Stimulated activated naive CD8-positive, alpha-beta T cell treated with anti-CD3 and anti-CD28 coated beads, Interleukin-15, amount 100 ng/mL, for 72 hours (primary cell): ENCODE measurements around the gene SWT1.
A peak's percentile ranks its signal among the peaks of the same experiment; 100 is the strongest.

Source experiments
- ATAC-seq: fragments of 150-1000 bp; cut with Tn5 transposase; 2 replicates; pipeline ENCODE4 v1.10.0; 2021; ENCODE audit warnings: mild to moderate bottlenecking, moderate library complexity
- DNase-seq, 2 donors: peaks; one replicate each; pipeline ENCODE4 v3.0.0; 2021 to 2022
- H3K27ac Mint-ChIP-seq, 2 donors: one replicate each; pipeline ENCODE4 v1.8.0; 2022; ENCODE audit warnings: mild to moderate bottlenecking in 2 of 2, mixed read lengths in 2 of 2, moderate library complexity in 2 of 2
- H3K27me3 Mint-ChIP-seq: one replicate; pipeline ENCODE4 v1.8.0; 2022; ENCODE audit warnings: mixed read lengths
- H3K4me1 Mint-ChIP-seq: one replicate; pipeline ENCODE4 v1.8.0; 2022; ENCODE audit warnings: mild to moderate bottlenecking, mixed read lengths
- H3K4me3 Mint-ChIP-seq, 2 donors: one replicate each; pipeline ENCODE4 v1.8.0; 2022; ENCODE audit warnings: mild to moderate bottlenecking in 2 of 2, mixed read lengths in 2 of 2, moderate library complexity in 1 of 2
- H3K9me3 Mint-ChIP-seq, 2 donors: one replicate each; pipeline ENCODE4 v1.8.0; 2022; ENCODE audit warnings: mixed read lengths in 2 of 2

Gene SWT1

DNA sequence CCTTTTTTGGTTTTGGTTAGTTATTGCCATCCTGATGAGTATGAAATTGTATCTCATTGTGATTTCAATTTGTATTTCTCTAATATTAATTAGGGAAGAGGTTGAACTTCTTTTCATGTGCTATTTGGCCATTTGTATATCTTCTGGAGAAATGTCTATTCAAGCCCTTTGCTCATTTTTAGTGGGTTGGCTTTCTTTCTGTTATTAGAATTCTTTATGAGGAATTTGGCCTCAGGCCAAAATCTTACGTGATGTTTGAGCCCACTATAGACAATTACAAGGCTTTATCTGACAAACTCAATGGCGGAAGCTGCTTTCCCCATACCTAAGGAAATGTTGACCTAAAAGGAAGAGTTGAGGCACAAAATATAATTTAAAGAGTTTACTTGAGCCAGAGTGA, 127.1 kb downstream of the SWT1 start:
- DNase-seq: no peak
- H3K27ac Mint-ChIP-seq: no peak overlapping the region
- peaks cover 15 to 16% of the 10 kb centered on the region in 2 donors for H3K9me3 Mint-ChIP-seq
- no peaks in the 10 kb centered on the region for H3K27me3 Mint-ChIP-seq
- ATAC-seq: no peak
- no peak overlapping the region for H3K4me3 Mint-ChIP-seq
- H3K4me1 Mint-ChIP-seq: peaks cover 57% of the 10 kb centered on the region

- Mint-ChIP-seq H3K27me3 (no peaks in the 10 kb centered on the region), H3K4me3 (no peak overlapping the region), H3K4me1 (peaks cover 54% of the 10 kb centered on the region), H3K27ac (peak overlapping the region in 1 of 2 donors; percentile 59), H3K9me3 (peaks cover 10% of the 10 kb centered on the region in 2 donors)
- DNase-seq (no peak), ATAC-seq (peak; percentile 41)
These were observed 127.7 kb downstream of the SWT1 start for GRCh38 chr1:185284533-185285276.

DNA sequence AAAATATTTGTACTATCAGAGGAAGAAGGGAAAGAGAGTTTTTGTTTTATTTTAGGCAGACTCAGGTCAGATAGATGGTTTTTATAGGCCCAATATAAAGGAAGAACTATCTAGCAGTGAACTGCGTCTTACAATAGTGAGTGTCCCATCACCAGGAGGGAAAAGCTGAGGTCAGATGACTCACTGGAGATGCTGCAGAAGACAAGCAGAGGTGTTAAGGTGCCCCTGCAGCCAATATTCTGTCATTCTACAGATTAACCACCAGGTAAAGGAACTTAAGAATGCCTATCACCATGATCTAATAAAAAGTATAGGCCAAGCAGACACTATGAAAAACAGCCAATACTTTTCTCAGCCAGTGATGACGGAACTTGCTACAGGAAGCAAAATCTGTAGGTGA, 130.5 kb downstream of the SWT1 start:
- DNase-seq: no peak
- Mint-ChIP-seq H3K27me3 (no peaks in the 10 kb centered on the region), H3K4me3 (no peak overlapping the region), H3K27ac (peak overlapping the region in 1 of 2 donors; percentile 45), H3K4me1 (peaks cover 26% of the 10 kb centered on the region), H3K9me3 (no peaks in the 10 kb centered on the region)
- peak; percentile 31 for ATAC-seq

- no peak for DNase-seq
- no peaks in the 10 kb centered on the region for H3K27me3 Mint-ChIP-seq
- H3K4me3 Mint-ChIP-seq: no peak overlapping the region
- no peak for ATAC-seq
- H3K27ac Mint-ChIP-seq: no peak overlapping the region
- no peaks in the 10 kb centered on the region for H3K9me3 Mint-ChIP-seq
- H3K4me1 Mint-ChIP-seq: peaks cover 22% of the 10 kb centered on the region
These were observed 131.5 kb downstream of the SWT1 start for GRCh38 chr1:185288435-185288834.

DNA sequence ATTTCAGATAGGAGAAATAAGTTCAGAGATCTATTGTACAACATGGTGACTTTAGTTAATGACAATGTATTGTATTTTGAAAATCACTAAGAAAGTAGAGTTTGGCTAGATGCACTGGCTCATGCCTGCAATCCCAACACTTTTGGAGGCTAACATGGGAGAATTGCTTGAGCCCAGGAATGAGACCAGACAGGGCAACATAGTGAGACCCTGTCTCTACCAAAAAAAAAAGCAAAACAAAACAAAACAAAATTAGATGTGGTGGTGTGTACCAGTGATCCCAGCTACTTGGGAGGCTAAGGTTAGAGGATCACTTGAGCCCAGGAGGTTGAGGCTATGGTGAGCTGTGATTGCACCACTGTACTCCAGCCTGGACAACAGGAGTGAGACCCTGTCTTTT, 132.9 kb downstream of the SWT1 start:
- Mint-ChIP-seq H3K4me1 (peaks cover 13% of the 10 kb centered on the region), H3K27ac (no peak overlapping the region), H3K9me3 (no peaks in the 10 kb centered on the region), H3K4me3 (no peak overlapping the region), H3K27me3 (no peaks in the 10 kb centered on the region)
- DNase-seq (no peak), ATAC-seq (peak; percentile 19)

- no peak overlapping the region for H3K27ac Mint-ChIP-seq
- no peaks in the 10 kb centered on the region for H3K9me3 Mint-ChIP-seq
- H3K4me1 Mint-ChIP-seq: peaks cover 5% of the 10 kb centered on the region
- DNase-seq (no peak), ATAC-seq (peak; percentile 29)
- no peaks in the 10 kb centered on the region for H3K27me3 Mint-ChIP-seq
- H3K4me3 Mint-ChIP-seq: no peak overlapping the region
These were observed 134.2 kb downstream of the SWT1 start for GRCh38 chr1:185291159-185291558.

DNA sequence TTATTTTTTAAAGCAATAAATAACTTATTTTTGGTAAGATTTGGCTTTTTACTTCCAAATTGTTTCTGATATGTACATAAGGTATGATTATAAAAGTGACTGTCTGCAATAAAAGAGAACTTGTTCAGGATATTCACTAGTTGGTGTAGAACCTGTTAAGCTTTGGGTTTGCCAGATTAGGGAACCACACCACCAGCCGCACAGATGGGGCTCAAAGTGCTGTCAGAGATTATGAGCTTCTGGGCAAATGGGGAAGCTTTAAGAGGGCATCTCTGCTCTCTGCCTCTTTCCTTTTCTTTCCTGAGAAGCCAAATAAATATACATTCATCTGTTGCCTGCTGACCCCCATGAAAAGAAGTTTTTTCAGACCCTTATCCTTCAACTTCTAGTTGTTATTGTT, 134.7 kb downstream of the SWT1 start:
- no peaks in the 10 kb centered on the region for H3K27me3 Mint-ChIP-seq
- ATAC-seq (no peak), DNase-seq (no peak)
- no peaks in the 10 kb centered on the region for H3K9me3 Mint-ChIP-seq
- peaks cover 5% of the 10 kb centered on the region for H3K4me1 Mint-ChIP-seq
- no peak overlapping the region for H3K4me3 Mint-ChIP-seq
- no peak overlapping the region for H3K27ac Mint-ChIP-seq

DNA sequence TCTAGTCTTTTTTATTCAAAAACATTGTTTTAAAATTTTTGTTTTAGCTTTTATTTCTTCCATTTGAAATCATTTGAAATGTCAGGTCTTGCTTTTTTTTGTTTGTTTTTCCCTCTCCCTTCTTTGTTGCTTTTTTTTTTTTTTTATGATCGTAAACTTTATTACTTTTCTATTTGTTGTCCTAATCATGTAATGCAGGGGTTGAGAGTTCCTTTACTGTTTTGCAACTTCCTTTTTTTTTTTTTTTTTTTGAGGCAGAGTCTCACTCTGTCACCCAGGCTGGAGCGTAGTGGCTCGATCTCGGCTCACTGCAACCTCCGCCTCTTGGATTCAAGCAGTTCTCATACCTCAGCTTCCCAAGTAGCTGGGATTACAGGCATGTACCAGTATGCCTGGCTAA, 135.3 kb downstream of the SWT1 start:
- Mint-ChIP-seq H3K4me3 (no peak overlapping the region), H3K27me3 (no peaks in the 10 kb centered on the region), H3K27ac (peak overlapping the region in 1 of 2 donors; percentile 15), H3K4me1 (peaks cover 2% of the 10 kb centered on the region), H3K9me3 (no peaks in the 10 kb centered on the region)
- DNase-seq (no peak), ATAC-seq (no peak)

DNA sequence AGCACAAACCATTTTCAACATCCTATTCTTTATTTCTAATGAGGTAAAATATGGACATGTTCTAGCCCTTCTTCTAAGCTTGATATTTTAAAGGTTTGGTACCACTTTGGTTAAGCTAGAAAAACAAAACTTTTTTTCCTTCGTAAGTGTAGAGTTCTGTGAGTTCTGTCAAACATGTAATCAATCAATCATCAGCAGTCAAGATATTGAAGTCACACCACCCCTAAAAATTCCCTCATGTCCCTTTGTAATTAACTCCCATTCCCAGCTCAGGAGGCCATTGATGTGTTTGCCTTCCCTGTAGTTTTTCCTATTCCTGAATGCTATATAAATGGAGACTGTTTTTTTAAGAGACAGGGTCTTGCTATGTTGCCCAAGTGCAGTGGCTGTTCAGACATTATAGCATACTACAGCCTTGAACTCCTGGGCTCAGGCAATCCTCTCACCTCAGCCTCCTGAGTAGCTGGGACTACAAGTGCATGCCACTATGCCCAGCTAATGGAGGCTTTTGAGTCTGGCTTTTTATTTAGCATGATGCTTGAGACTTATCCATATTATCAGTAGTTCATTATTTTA, 137.1 kb downstream of the SWT1 start:
- Mint-ChIP-seq H3K4me1 (no peaks in the 10 kb centered on the region), H3K9me3 (no peaks in the 10 kb centered on the region), H3K4me3 (no peak overlapping the region), H3K27me3 (no peaks in the 10 kb centered on the region), H3K27ac (no peak overlapping the region)
- ATAC-seq: no peak
- no peak for DNase-seq

DNA sequence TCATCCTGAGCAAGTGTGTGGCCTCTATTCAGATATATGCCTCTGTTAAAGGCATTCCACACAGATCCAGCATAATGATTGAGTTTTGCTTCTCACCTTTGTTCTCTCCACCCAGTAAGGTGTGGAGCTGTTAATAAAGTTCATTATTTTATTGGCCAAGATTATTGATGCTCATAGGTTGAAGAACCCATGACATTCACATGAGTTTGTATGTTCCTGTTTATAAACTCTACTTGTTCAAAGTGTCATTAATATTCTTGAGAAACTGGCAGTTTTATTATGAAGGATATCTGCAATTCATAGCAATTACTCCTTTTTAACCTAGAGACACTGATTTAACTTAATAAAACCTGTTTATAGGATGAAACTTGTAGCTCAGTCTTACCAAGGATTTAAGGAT, 138.1 kb downstream of the SWT1 start:
- no peak for DNase-seq
- Mint-ChIP-seq H3K9me3 (no peaks in the 10 kb centered on the region), H3K4me1 (no peaks in the 10 kb centered on the region), H3K27ac (no peak overlapping the region), H3K4me3 (no peak overlapping the region), H3K27me3 (no peaks in the 10 kb centered on the region)
- ATAC-seq: no peak

DNA sequence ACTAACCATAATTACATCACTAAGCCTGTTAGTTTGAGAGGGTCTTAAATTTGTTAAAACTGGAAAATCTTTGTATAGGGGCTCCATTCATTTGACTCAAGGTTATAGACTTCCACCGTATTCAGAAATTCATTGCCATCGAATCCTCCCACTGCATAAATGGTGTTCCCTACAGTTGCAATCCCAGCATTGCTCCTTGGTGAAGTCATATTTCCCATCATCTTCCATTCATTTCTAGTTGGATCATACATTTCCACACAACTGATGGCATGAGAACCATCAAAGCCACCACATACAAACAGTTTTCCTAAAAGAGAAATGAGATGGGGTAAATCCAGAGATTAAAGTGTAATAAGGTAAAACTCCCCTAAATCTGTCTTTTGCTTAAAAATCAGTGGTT, 141.0 kb downstream of the SWT1 start:
- no peaks in the 10 kb centered on the region for H3K9me3 Mint-ChIP-seq

DNA sequence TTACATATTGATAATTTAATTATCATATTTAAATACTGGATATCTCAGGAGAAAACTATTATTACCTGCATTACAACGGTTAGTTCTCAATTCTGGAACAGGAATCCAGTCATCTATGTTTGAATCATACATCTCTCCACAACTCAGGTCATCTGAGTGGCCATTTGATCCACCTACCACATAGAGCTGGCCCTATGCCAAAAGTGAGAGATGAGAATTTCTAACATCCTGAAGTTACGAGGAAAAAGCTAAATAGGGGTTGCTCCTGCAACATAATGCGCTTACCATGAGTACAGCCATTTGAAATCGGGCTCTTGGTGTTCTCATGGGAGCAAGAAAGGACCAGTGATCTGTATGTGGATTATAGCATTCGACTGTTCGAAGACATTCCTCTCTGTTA, 143.2 kb downstream of the SWT1 start:
- H3K27ac Mint-ChIP-seq: no peak overlapping the region
- no peak for DNase-seq
- H3K4me3 Mint-ChIP-seq: no peak overlapping the region

More for the DNA sequence above, 141.0 kb downstream of the SWT1 start:
- Mint-ChIP-seq H3K4me3 (no peak overlapping the region), H3K27me3 (no peaks in the 10 kb centered on the region), H3K4me1 (no peaks in the 10 kb centered on the region), H3K27ac (peak overlapping the region in 1 of 2 donors; percentile 35)
- ATAC-seq (no peak), DNase-seq (no peak)

GRCh38 chr1:185305419-185305818, 148.5 kb downstream of the SWT1 start:
- H3K4me1 Mint-ChIP-seq: no peaks in the 10 kb centered on the region
- H3K9me3 Mint-ChIP-seq: no peaks in the 10 kb centered on the region
- H3K27me3 Mint-ChIP-seq: no peaks in the 10 kb centered on the region
- DNase-seq (no peak), ATAC-seq (no peak)
- H3K27ac Mint-ChIP-seq: no peak overlapping the region
- H3K4me3 Mint-ChIP-seq: no peak overlapping the region

More for the DNA sequence above, 143.2 kb downstream of the SWT1 start:
- H3K27me3 Mint-ChIP-seq: no peaks in the 10 kb centered on the region
- ATAC-seq: no peak
- H3K4me1 Mint-ChIP-seq: no peaks in the 10 kb centered on the region
- no peaks in the 10 kb centered on the region for H3K9me3 Mint-ChIP-seq

DNA sequence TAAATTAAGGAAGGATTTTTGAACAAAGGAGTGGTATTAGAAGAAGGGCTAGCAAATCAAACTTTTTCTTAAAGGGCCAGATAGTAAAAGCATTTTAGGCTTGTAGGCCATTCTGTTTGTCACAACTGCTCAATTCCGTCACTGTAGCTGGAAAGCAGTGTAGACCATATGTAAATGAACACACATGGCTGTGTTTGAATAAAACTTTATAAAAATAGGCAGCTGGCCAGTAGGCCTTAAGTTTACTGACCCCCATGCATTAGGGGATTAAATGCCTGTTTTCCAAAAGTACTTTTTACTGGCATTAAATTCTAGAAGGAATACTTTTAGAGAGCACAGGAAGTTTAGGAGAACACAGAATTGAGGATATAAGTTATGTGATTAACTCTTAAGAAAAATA, 151.2 kb downstream of the SWT1 start:
- H3K27me3 Mint-ChIP-seq: no peaks in the 10 kb centered on the region
- ATAC-seq (no peak), DNase-seq (no peak)
- H3K27ac Mint-ChIP-seq: no peak overlapping the region
- peaks cover 18% of the 10 kb centered on the region for H3K4me1 Mint-ChIP-seq
- no peak overlapping the region for H3K4me3 Mint-ChIP-seq
- H3K9me3 Mint-ChIP-seq: no peaks in the 10 kb centered on the region

DNA sequence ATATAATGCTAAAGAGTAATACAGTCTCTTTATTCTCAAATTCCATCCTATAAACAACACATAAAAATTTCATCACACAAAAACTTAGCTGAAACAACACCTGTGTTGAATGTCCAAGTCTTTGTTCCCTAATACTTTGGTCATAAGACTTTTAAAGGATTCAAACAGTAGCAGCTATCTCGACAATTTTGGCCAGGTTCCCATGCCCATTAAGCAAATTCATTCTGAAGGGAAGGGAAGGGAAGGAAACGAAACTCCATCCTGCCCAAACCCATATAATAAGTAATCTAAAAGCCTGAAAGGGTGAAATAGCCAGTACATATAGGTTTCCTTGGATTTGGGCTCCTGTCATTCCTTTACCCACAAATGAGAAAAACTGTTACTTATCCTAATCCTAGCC, 152.6 kb downstream of the SWT1 start:
- Mint-ChIP-seq H3K27me3 (no peaks in the 10 kb centered on the region), H3K4me3 (no peak overlapping the region), H3K9me3 (no peaks in the 10 kb centered on the region), H3K27ac (no peak overlapping the region), H3K4me1 (peaks cover 33% of the 10 kb centered on the region)
- DNase-seq (no peak), ATAC-seq (no peak)

DNA sequence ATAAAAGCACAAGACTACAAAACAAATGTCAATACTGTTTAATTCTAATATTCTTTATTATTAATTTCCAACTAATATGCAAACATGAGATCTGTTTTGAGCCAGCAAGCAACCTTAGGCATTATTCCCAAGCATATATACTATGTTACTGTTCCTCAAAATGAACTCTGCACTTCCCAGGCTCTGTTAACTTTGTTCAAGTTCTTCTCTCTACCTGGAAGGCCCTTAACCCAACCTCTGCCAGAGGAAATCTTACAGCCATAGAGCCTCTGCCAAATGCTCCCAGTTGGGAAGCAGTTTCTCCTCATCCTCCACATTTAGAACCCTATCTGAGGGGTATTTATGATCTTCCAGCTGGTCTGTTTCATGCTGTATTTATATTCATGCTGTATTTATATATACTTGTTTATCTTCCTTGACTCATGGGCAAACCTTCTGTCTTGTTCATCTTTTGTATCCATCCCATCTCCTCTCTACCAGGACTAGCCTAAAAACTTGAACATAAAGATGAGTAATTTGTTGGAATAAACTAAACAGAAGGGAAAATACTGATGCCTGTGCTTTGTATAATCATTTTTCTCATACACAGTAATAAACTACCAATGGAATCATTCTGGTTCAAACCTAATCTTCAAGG, 154.7 kb downstream of the SWT1 start:
- no peak overlapping the region for H3K27ac Mint-ChIP-seq
- H3K4me1 Mint-ChIP-seq: peaks cover 36% of the 10 kb centered on the region

More for the DNA sequence above, 154.7 kb downstream of the SWT1 start:
- no peaks in the 10 kb centered on the region for H3K27me3 Mint-ChIP-seq
- peak overlapping the region; percentile 18 to 95 for H3K4me3 Mint-ChIP-seq
- H3K9me3 Mint-ChIP-seq: no peaks in the 10 kb centered on the region
- no peak for ATAC-seq
- no peak for DNase-seq
